Mucosa of descending colon (tissue), 3 donors: ENCODE measurements around the gene GRK1. TPM values are rescaled to one million over a fixed set of nuclear protein-coding genes. Genes with fewer than 3 reads are reported as not detected.
A peak's percentile ranks its signal among the peaks of the same experiment; 100 is the strongest.

ENCODE experiments used
- ATAC-seq: fragments of 200-7000 bp; cut with Tn5 transposase; one replicate; pipeline ENCODE4 v1.9.1; 2020; ENCODE audit warnings: mild to moderate bottlenecking, moderate library complexity
- DNase-seq, 3 donors: peaks; one replicate each; pipeline ENCODE4 v3.0.0-alpha.2; 2020
- H3K36me3 ChIP-seq: fragments of 200-600 bp; one replicate; pipeline ENCODE4 v1.8.0; 2021; ENCODE audit warnings: low read depth, mild to moderate bottlenecking
- H3K4me1 ChIP-seq: fragments of 200-600 bp; one replicate; pipeline ENCODE4 v1.8.0; 2021; ENCODE audit warnings: low read depth, mild to moderate bottlenecking
- H3K4me3 ChIP-seq: fragments of 200-600 bp; one replicate; pipeline ENCODE4 v1.8.0; 2021; ENCODE audit warnings: mild to moderate bottlenecking
- H3K9me3 ChIP-seq: fragments of 200-600 bp; one replicate; pipeline ENCODE4 v1.8.0; 2021; ENCODE audit warnings: mild to moderate bottlenecking
- intact Hi-C, 2 donors: fragments of 100-400 bp; cut with DNase I in 1 of 2; cut with micrococcal nuclease in 1 of 2; formaldehyde crosslinking; loops; one replicate each; pipeline versions ENCODE4 v1.11.0 to v1.11.1; 2022; cut with DNase I, micrococcal nuclease
- total RNA-seq, 3 donors: library from RNA; stranded (reverse); fragmentation: NEBNext Ultra II Directional in 2 of 3; extraction: Animal tissue kit (Norgen Biotek cat#: 25700) in 2 of 3; gene quantifications; one replicate each; pipeline versions ENCODE4 v1.2.1 to v1.2.4, GENCODE V29; 2021 to 2023
- TF ChIP-seq, protein P1 (sequence below): fragments of 200-600 bp; IDR thresholded peaks from one replicate; pipeline ENCODE4 v1.8.0; 2022; ENCODE audit warnings: antibody characterized with exemption, mild to moderate bottlenecking
- donor health status: DM: no; HTN: no; CAD: no; lungs with moderate emphysema.
- donor health status: DM: no; HTN: no; CAD: no.
- donor health status: DM: no; HTN: yes; CAD: no.

GRK1 gene
- total RNA-seq, 3 donors from 2014 or later = 0.09 to 0.19 (median 0.09) TPM

DNA sequence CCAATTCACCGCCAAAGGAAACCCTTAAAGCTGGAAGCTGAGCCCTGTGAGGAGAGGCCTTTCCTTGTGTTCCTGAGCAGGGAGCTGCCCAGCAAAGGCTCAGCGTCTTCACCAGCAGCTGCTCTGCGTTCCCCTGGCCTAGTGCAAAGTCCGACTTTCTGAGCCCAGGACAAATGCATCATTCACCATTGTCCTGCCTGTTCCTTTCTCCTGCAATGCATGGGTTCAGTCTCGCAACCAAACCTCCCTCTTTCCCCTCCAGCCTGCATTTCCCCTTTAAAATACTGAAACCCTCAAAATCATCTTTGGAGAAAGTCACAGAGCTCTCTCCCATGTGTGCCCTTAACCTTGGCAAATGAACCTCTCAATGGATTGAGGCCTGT lies 79.1 kb downstream of the GRK1 start:
- DNase-seq (peak in 2 of 3 donors; percentile 43 to 53), ATAC-seq (peak; percentile 74)
- Histone ChIP-seq H3K9me3 (no peaks in the 10 kb centered on the region), H3K4me3 (no peak overlapping the region), H3K4me1 (peaks cover 5% of the 10 kb centered on the region), H3K36me3 (no peaks in the 10 kb centered on the region)
- TF ChIP-seq, protein P1, sequence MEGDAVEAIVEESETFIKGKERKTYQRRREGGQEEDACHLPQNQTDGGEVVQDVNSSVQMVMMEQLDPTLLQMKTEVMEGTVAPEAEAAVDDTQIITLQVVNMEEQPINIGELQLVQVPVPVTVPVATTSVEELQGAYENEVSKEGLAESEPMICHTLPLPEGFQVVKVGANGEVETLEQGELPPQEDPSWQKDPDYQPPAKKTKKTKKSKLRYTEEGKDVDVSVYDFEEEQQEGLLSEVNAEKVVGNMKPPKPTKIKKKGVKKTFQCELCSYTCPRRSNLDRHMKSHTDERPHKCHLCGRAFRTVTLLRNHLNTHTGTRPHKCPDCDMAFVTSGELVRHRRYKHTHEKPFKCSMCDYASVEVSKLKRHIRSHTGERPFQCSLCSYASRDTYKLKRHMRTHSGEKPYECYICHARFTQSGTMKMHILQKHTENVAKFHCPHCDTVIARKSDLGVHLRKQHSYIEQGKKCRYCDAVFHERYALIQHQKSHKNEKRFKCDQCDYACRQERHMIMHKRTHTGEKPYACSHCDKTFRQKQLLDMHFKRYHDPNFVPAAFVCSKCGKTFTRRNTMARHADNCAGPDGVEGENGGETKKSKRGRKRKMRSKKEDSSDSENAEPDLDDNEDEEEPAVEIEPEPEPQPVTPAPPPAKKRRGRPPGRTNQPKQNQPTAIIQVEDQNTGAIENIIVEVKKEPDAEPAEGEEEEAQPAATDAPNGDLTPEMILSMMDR = no peak
- intact Hi-C loops = no loop called here

DNA sequence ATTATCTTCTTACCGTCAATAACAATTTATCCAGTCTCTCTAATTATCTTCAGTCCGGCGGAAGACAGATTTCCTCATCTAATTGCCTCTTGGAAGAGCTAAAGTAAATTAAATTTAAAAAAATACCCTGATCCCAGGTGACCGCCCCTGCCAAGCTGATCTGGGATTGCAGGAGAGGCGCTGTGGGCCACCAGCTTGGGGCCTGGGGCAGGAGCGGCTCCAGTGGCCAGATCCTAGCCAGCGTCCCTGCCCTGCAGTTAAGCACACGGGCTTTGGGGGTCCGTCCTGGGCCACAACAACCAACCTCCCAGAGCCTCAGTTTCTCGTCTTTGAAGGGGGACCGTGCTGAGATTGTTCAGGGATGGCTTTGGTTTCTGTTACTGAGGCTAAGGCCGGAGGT lies 79.7 kb downstream of the GRK1 start:
- no peak for ATAC-seq

GRCh38 chr13:113747291-113747833 lies 80.3 kb downstream of the GRK1 start:
- intact Hi-C loops = no loop called here
- Histone ChIP-seq H3K4me1 (peaks cover 2% of the 10 kb centered on the region), H3K36me3 (no peaks in the 10 kb centered on the region), H3K9me3 (no peaks in the 10 kb centered on the region), H3K4me3 (no peak overlapping the region)
- TF ChIP-seq, protein P1 = no peak
- ATAC-seq (no peak), DNase-seq (peak in 1 of 3 donors; percentile 15)

More for the DNA sequence above, 79.7 kb downstream of the GRK1 start:
- peak in 1 of 3 donors; percentile 14 for DNase-seq
- Histone ChIP-seq H3K9me3 (no peaks in the 10 kb centered on the region), H3K36me3 (no peaks in the 10 kb centered on the region), H3K4me1 (peaks cover 5% of the 10 kb centered on the region), H3K4me3 (no peak overlapping the region)
- intact Hi-C loops = no loop called here
- TF ChIP-seq, protein P1 = no peak

DNA sequence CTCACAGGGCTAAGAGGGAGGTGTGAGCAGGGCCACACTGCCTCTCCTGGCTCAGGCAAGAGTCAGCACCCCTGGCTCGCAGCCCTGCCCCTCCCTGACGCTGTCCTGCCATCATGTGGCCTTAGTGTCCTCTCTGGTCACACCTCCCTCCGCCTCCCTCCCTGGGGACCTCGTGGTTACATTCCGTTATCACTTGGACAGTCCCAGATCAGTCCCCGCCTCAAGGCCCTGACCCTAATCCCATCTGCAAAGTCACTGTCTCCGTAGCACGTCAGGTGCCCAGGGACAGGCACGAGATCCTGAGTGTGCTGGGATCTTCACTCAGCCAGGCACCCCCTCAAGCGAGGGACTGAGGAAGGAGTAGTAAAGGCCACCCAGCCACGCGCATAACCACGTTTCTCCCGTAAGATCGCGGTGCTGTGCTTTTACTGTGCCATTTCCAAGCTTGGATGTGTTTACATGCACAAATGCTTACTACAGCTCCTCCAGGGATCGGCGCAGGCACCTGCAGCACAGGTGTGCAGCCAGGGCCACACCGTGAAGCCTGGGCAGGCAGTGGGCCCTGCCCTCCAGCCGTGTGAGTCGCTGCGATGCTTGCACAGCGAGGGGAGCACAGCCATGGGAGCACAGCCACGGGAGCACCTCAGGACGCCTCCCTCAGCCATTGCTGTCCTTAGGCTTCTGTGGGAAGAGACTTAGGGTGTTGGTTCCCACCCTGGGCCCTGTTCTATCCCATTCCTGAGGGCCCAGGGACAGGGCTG lies 81.3 kb downstream of the GRK1 start:
- ATAC-seq (no peak), DNase-seq (peak in 1 of 3 donors; percentile 12)
- intact Hi-C loops = no loop called here
- Histone ChIP-seq H3K9me3 (no peaks in the 10 kb centered on the region), H3K4me3 (no peak overlapping the region), H3K36me3 (no peaks in the 10 kb centered on the region), H3K4me1 (no peaks in the 10 kb centered on the region)
- TF ChIP-seq, protein P1 = no peak

DNA sequence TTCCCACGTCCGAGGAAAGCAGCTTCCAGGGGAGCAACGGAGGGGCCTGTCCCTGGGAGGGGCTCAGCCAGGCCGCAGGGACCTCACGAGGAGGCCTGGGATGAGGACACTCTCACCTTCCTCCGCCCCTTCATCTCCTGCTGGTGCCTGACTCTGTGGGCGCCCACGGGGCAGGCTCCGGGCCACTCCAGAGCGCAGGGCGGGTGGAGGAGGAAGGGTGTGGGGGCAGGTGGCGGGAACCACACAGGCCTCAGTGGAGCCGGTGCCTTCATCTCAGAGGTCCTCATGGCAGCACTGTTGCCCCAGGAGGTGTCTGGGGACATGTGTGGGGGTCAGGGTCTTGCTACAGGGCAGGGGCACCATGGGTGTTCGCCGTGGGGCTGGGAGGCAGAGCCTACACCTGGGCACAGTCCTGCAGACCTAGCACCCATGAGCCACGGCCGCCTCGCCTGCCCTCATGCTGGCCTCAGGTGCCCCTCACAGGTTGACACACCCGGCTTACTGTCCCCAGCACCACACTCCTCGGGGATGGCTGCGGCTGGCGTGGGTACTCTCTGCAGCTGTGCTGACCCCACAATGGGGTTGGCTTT lies 81.9 kb downstream of the GRK1 start:
- Histone ChIP-seq H3K9me3 (no peaks in the 10 kb centered on the region), H3K4me1 (no peaks in the 10 kb centered on the region), H3K36me3 (no peaks in the 10 kb centered on the region), H3K4me3 (no peak overlapping the region)
- peak in 2 of 3 donors; percentile 17 to 37 for DNase-seq
- no peak for ATAC-seq
- intact Hi-C loops = no loop called here
- TF ChIP-seq, protein P1 = no peak
